IPS-18c (cell line): ENCODE results near the gene PTBP2.
"Not testable (repeated sequence)": the region's sequence is repeated elsewhere in the genome, so short reads cannot be mapped to it uniquely, and the experiment has no call there.

Source experiments
- H3K4me3 ChIP-seq: 2 replicates; pipeline ENCODE4 v1.7.0; 2013; ENCODE audit warnings: low read depth, mild to moderate bottlenecking, low read length, moderate library complexity; ENCODE audit not compliant: insufficient read depth
- H3K9me3 ChIP-seq: one replicate; pipeline ENCODE4 v1.6.1; 2013; ENCODE audit warnings: mild to moderate bottlenecking, low read length, moderate library complexity; ENCODE audit not compliant: control insufficient read depth, insufficient read depth

Gene PTBP2

GRCh38 chr1:96722161-96722922 is 758 bp downstream of the PTBP2 start:
- Histone ChIP-seq H3K4me3 (peak overlapping the region; percentile 66), H3K9me3 (no peaks in the 10 kb centered on the region)

DNA sequence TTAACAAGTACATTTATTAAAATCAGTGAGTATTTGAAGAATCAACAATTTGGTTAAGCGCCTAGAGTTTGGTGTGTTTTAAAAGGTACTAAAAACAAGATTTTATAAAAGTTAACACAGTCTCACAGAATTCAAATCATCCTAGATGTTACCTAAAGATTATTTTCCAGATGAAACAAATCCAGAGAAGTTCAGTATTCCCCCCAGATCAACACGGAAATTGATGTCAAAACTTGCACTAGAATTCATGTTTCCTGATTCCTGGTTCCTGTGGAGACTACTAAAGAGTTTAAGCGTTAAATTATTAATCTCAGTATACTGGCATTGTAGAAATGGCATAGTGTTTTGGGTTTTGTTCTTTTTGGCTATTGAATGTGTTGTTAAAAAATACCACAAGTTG is 1.4 kb downstream of the PTBP2 start:
- Histone ChIP-seq H3K9me3 (no peaks in the 10 kb centered on the region), H3K4me3 (peak overlapping the region; percentile 66)

GRCh38 chr1:96723377-96723776 is 1.8 kb downstream of the PTBP2 start:
- peak overlapping the region; percentile 66 for H3K4me3 ChIP-seq
- no peaks in the 10 kb centered on the region for H3K9me3 ChIP-seq

- Histone ChIP-seq H3K4me3 (no peak overlapping the region), H3K9me3 (no peaks in the 10 kb centered on the region)
Measured at GRCh38 chr1:96723936-96724335, 2.4 kb downstream of the PTBP2 start.

DNA sequence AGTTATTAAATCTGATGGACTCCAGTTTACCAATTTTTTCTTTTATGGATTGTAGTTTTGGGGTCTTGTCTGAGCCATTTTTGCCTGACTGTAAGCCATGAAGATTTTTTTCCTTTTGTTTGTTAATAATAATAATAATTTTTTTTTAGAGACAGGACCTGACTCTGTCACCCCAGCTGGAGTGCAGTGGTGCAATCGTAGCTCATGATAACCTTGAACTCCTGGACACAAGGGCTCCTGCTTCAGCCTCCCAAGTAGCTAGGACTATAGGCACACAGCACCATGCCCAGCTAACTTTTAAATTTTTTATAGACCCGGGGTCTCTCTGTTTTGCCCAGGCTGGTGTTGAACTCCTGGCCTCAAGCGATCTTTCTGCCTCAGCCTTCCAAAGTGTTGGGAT is 6.3 kb downstream of the PTBP2 start:
- H3K9me3 ChIP-seq = no peaks in the 10 kb centered on the region

DNA sequence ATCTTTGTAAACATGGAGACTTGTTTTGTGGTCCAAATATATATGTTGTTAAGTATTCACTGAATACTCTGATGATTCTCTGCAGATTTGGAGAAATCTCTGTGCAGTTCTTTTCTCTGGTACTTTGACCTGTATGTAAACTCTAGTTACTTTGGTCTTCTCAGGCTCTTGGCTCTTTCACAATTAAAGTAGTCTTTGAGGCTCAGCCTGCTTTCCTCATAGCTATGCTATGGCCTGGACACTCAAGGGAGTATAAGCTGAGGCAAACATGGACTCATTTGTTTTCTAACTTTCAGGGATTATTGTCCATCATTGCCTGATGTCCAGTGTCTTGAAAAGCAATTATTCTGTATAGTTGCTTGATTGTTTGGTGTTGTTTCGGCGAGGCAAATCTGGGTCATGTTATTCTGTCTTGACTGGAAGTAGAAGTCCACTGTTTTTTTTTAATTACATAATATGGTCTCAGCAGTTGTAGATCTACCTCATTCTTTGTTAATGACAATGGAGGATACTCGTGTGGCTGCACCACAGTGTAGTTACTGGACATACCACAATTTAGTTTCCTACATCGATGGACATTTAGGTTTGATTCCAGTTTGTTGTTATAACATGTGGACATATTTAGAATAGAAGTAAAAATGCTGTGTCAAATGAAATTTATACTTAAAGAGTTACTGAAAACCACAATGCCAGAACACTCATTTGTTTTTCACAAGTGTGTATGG is 9.2 kb downstream of the PTBP2 start:
- Histone ChIP-seq H3K9me3 (no peaks in the 10 kb centered on the region), H3K4me3 (no peak overlapping the region)

More for the DNA sequence above, 6.3 kb downstream of the PTBP2 start:
- no peak overlapping the region for H3K4me3 ChIP-seq

DNA sequence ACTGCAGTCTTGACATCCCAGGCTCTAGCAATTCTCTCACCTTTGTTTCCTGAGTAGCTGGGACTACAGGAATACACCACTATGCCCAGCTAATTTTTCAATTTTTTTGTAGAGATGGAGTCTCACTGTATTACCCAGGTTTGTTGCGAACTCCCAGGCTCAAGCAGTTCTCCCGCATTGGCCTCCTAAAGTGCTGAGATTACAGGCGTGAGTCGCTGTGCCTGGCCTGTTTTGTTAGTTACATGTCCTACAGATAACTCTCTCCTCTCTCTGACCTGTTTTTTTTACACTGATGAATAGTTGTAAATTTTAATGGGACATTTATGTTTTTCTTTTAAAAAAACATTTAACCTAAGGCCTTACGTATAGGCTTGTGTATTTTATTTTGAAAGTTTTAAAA is 19.8 kb downstream of the PTBP2 start:
- no peaks in the 10 kb centered on the region for H3K9me3 ChIP-seq
- no peak overlapping the region for H3K4me3 ChIP-seq

DNA sequence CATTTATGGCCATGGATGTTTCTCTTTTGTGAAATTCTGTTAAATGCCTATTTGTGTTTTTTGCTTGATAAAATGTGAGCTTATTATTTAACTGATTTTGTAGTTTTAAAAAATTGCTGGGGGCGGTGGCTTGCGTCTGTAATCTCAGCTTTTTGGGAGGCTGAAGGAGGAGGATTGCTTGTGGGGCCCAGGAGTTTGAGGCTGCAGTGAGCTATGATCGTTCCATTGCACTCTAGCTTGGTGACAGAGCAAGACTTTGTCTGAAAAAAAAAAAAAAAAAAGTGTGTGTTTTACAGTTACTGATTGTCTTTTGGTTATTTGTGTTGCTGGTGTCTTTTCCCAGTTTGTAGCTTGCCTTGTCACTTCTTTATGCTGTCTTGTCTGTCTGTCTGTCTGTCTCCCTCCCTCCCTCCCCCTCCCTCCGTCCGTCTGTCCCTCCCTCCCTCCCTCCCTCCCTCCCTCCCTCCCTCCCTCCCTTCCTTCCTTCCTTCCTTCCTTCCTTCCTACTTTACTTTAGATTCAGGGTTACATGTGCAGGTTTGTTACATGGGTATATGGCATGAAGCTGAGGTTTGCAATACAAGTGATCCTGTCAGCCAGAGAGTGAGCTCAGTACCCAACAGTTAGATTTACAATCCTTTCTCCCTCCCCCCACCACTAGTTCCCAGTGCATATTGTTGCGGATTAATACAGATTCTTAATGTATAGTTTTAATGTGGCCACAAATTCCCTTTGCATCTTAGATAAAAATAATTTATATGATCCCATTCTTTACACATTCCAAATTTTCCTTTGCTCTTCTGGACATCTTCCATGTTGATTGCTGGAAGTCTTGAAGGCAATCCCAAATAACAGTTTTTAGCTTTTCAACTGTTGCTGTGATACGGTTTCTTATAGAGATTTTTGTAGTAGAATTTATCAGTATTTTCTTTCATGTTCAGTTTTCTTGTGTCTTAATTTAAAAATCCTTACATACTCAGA is 25.1 kb downstream of the PTBP2 start:
- H3K9me3 ChIP-seq = no peaks in the 10 kb centered on the region
- no peak overlapping the region for H3K4me3 ChIP-seq

DNA sequence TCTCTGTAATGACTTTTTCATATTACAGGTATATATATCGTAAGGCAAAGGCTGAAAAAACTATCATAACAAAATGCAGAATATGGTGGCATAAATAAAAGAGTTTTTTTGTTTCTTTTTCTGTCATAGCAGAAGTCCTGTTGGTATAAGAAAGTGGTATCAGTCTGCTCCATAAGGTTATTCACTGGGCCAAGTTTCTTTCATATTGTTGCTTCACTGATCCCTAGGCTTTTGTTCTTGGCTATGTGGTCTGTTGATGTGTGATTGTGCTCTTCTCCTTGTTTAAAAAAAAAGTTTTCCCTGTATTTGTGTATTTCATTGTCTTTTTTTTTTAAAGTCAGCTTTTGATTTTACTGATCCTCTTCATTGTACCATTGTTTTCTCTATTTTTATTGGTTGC is 26.0 kb downstream of the PTBP2 start:
- H3K9me3 ChIP-seq = no peaks in the 10 kb centered on the region

GRCh38 chr1:96748078-96748477 is 26.5 kb downstream of the PTBP2 start:
- Histone ChIP-seq H3K9me3 (no peaks in the 10 kb centered on the region), H3K4me3 (no peak overlapping the region)

More for the DNA sequence above, 26.0 kb downstream of the PTBP2 start:
- no peak overlapping the region for H3K4me3 ChIP-seq

GRCh38 chr1:96749618-96750017 is 28.0 kb downstream of the PTBP2 start:
- Histone ChIP-seq H3K9me3 (no peaks in the 10 kb centered on the region), H3K4me3 (no peak overlapping the region)

GRCh38 chr1:96752394-96752793 is 30.8 kb downstream of the PTBP2 start:
- H3K4me3 ChIP-seq = no peak overlapping the region
- H3K9me3 ChIP-seq = no peaks in the 10 kb centered on the region

DNA sequence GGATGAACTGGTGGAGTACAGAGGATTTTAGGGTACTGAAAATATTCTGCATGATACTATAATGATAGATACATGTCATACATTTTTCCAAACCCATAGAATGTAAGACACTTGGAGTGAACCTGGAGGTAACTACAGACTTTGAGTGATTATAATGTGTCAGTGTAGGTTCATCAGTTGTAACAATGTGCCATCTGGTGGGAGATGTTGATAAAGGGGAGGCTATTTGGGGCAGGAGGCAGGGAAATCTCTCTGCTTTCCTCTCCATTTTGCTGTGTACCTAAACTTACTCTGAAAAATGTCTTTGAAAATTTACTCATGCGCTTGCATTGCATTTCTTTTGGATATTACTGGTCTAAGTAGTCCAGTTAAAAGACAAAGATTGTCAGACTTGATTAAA is 35.2 kb downstream of the PTBP2 start:
- no peak overlapping the region for H3K4me3 ChIP-seq

GRCh38 chr1:96762586-96762985 is 41.0 kb downstream of the PTBP2 start:
- not testable (repeated sequence) for H3K9me3 ChIP-seq, H3K4me3 ChIP-seq

More for the DNA sequence above, 35.2 kb downstream of the PTBP2 start:
- no peaks in the 10 kb centered on the region for H3K9me3 ChIP-seq

GRCh38 chr1:96763514-96763913 is 41.9 kb downstream of the PTBP2 start:
- H3K4me3 ChIP-seq = no peak overlapping the region
- no peaks in the 10 kb centered on the region for H3K9me3 ChIP-seq

GRCh38 chr1:96764469-96764868 is 42.9 kb downstream of the PTBP2 start:
- no peaks in the 10 kb centered on the region for H3K9me3 ChIP-seq

DNA sequence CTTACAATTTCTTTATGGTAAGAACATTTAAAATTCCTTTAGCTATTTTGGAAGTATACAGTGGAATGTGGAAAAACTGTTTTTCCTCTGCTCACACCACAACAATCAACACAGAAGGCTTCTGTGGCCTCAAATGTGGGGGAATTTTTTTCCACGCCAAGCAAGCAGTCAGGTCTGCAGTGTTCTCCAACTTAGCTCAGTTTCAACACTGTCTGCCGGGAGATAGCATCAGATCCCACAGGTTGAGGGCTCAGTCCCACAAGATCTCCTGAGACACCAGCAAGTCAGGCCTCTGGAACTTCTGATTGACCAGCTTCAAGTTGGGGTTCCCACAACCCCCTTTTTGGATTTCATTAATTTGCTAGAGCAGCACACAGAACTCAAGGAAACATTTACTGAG is 50.3 kb downstream of the PTBP2 start:
- Histone ChIP-seq H3K9me3 (no peaks in the 10 kb centered on the region), H3K4me3 (no peak overlapping the region)

More at GRCh38 chr1:96764469-96764868, 42.9 kb downstream of the PTBP2 start:
- H3K4me3 ChIP-seq = no peak overlapping the region
